Smooth muscle cell (in vitro differentiated cells): ENCODE measurements around the gene FBXL5. TPM values are rescaled to one million over a fixed set of nuclear protein-coding genes. Genes with fewer than 3 reads are reported as not detected.
"Not testable (repeated sequence)": the region's sequence is repeated elsewhere in the genome, so short reads cannot be mapped to it uniquely, and the experiment has no call there.

Source experiments
- DNase-seq: peaks from one replicate; lab custom pipeline; 2025; ENCODE audit not compliant: unreplicated experiment; lab: John Stamatoyannopoulos, UW
- H2AFZ ChIP-seq: fragments of 200-600 bp; sonication (generic); 2 replicates; pipeline ENCODE4 v1.6.0; 2016; ENCODE audit warnings: antibody characterized with exemption, low read depth, mild to moderate bottlenecking
- H3F3A ChIP-seq: fragments of 200-600 bp; sonication (generic); 2 replicates; pipeline ENCODE4 v1.6.0; 2017; ENCODE audit warnings: antibody characterized with exemption, low read depth
- H3K27ac ChIP-seq: fragments of 200-600 bp; sonication (generic); 2 replicates; pipeline ENCODE4 v1.5.1; 2016; ENCODE audit warnings: low read depth, mild to moderate bottlenecking
- H3K27me3 ChIP-seq: fragments of 200-600 bp; sonication (generic); 2 replicates; pipeline ENCODE4 v1.6.1; 2016; ENCODE audit warnings: low read depth, mild to moderate bottlenecking
- H3K36me3 ChIP-seq: fragments of 200-600 bp; sonication (generic); 2 replicates; pipeline ENCODE4 v1.5.1; 2016; ENCODE audit warnings: low read depth
- H3K4me1 ChIP-seq: fragments of 200-600 bp; sonication (generic); 2 replicates; pipeline ENCODE4 v1.5.1; 2016; ENCODE audit warnings: low read depth
- H3K4me2 ChIP-seq: fragments of 200-600 bp; sonication (generic); 2 replicates; pipeline ENCODE4 v1.6.0; 2016; ENCODE audit warnings: mild to moderate bottlenecking
- H3K4me3 ChIP-seq: fragments of 200-600 bp; sonication (generic); 2 replicates; pipeline ENCODE4 v1.5.1; 2016; ENCODE audit warnings: mild to moderate bottlenecking
- H3K79me2 ChIP-seq: fragments of 200-600 bp; sonication (generic); 2 replicates; pipeline ENCODE4 v1.6.0; 2016; ENCODE audit warnings: low read depth, mild to moderate bottlenecking
- H3K9ac ChIP-seq: fragments of 200-600 bp; sonication (generic); 2 replicates; pipeline ENCODE4 v1.6.0; 2016; ENCODE audit warnings: low read depth
- H3K9me3 ChIP-seq: fragments of 200-600 bp; sonication (generic); replicated peaks from 2 replicates; pipeline ENCODE4 v1.5.1; 2016; ENCODE audit warnings: low read depth
- H4K20me1 ChIP-seq: fragments of 200-600 bp; sonication (generic); 2 replicates; pipeline ENCODE4 v1.6.0; 2016; ENCODE audit warnings: low read depth
- WGBS: methylation state at CpG from one replicate; pipeline ENCODE4 v1.1.7; 2016; ENCODE audit warnings: low lambda C conversion rate; 5-methylcytosine and 5-hydroxymethylcytosine counted together
- polyA plus RNA-seq: library from polyadenylated mRNA; unstranded; fragments of >200 nt; fragmentation: Nextera tagmentation; extraction: Ambion mirVana; gene quantifications from 2 replicates; pipeline ENCODE4 v1.2.1, GENCODE V29; 2016
- total RNA-seq: library from RNA; depleted of rRNA; stranded (reverse); fragments of >200 nt; gene quantifications from 2 replicates; pipeline ENCODE4 v1.2.3, GENCODE V29; 2014
- TF ChIP-seq, protein P1 (sequence below): fragments of 200-600 bp; sonication (generic); IDR thresholded peaks from 2 replicates; pipeline ENCODE4 v1.5.1; 2017; ENCODE audit warnings: borderline replicate concordance, mild to moderate bottlenecking, antibody characterized with exemption; ENCODE audit not compliant: insufficient read depth, poor library complexity, severe bottlenecking

Gene FBXL5
- total and polyA plus RNA-seq, 2 experiments from 2014 or later: 47.0 to 94.6 TPM

DNA sequence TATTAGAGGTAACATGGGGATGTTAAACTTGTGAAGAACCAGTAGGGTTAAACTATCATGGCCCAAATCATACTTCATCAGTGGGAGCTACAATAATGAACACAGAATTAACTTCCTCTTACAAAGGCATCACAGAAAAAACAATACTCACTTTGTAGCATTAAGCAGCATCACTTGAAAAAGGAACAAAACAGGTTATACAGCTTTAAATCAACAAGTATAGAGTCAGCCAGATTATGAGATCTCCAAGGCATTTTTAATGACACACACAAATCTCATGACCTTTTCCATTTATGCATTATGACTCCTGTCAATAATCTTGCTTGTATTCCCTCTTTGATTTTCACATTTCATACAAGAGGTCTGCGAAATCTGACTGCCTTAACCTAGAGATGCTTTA, 18.3 kb downstream of the FBXL5 start:
- H3K36me3 ChIP-seq: peaks cover 14% of the 10 kb centered on the region
- H3K79me2 ChIP-seq: peaks cover 41% of the 10 kb centered on the region
- TF ChIP-seq, protein P1, sequence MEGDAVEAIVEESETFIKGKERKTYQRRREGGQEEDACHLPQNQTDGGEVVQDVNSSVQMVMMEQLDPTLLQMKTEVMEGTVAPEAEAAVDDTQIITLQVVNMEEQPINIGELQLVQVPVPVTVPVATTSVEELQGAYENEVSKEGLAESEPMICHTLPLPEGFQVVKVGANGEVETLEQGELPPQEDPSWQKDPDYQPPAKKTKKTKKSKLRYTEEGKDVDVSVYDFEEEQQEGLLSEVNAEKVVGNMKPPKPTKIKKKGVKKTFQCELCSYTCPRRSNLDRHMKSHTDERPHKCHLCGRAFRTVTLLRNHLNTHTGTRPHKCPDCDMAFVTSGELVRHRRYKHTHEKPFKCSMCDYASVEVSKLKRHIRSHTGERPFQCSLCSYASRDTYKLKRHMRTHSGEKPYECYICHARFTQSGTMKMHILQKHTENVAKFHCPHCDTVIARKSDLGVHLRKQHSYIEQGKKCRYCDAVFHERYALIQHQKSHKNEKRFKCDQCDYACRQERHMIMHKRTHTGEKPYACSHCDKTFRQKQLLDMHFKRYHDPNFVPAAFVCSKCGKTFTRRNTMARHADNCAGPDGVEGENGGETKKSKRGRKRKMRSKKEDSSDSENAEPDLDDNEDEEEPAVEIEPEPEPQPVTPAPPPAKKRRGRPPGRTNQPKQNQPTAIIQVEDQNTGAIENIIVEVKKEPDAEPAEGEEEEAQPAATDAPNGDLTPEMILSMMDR: no peak
- no peaks in the 10 kb centered on the region for H3F3A ChIP-seq
- 98% methylated on average over 1 of the region's 1 CpG for WGBS
- H3K27ac ChIP-seq: peak overlapping the region; percentile 76
- no peak overlapping the region for H3K4me2 ChIP-seq
- no peak overlapping the region for H2AFZ ChIP-seq
- peaks cover 40% of the 10 kb centered on the region for H4K20me1 ChIP-seq
- H3K9me3 ChIP-seq: no peaks in the 10 kb centered on the region
- H3K4me3 ChIP-seq: no peak overlapping the region
- no peaks in the 10 kb centered on the region for H3K27me3 ChIP-seq
- H3K4me1 ChIP-seq: no peaks in the 10 kb centered on the region
- no peak for DNase-seq
- H3K9ac ChIP-seq: no peak overlapping the region

DNA sequence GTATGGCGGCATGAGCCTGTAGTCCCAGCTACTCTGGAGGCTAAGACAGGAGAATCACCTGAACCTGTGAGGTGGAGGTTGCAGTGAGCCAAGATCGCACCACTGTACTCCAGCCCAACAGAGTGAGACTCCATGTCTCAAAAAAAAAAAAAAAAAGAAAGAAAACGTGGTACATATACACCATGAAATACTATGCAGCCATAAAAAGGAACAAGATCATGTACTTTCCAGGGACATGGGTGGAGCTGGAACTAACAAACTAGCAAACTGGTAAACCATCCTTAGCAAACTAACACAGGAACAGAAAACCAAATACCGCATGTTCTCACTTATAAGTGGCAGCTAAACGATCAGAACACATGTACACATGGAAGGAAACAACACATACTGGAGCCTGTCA, 37.8 kb downstream of the FBXL5 start:
- H3K27me3 ChIP-seq, H3K9ac ChIP-seq, H3K27ac ChIP-seq, H3K4me1 ChIP-seq, H3K4me3 ChIP-seq, DNase-seq, H3K4me2 ChIP-seq, H2AFZ ChIP-seq, H3F3A ChIP-seq: not testable (repeated sequence)
- Histone ChIP-seq H3K36me3 (peaks cover 17% of the 10 kb centered on the region), H4K20me1 (peaks cover 54% of the 10 kb centered on the region), H3K79me2 (peaks cover 77% of the 10 kb centered on the region), H3K9me3 (peaks cover 10% of the 10 kb centered on the region)
- WGBS: 98% methylated on average over 5 of the region's 5 CpGs

DNA sequence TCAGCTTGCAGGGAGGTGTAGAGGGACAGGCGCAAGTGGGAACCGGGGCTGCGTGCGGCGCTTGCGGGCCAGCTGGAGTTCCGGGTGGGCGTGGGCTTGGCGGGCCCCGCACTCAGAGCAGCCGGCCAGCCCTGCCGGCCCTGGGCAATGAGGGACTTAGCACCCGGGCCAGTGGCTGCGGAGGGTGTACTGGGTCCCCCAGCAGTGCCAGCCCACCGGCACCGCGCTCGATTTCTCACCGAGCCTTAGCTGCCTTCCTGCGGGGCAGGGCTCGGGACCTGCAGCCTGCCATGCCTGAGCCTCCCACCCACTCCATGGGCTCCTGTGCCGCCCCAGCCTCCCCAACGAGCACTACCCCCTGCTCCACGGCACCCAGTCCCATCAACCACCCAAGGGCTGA, 40.3 kb downstream of the FBXL5 start:
- peaks cover 58% of the 10 kb centered on the region for H3K79me2 ChIP-seq
- not testable (repeated sequence) for H2AFZ ChIP-seq, H3K27me3 ChIP-seq, H3K4me2 ChIP-seq, DNase-seq, H3K27ac ChIP-seq, H3K4me3 ChIP-seq, H3K9me3 ChIP-seq, H3K4me1 ChIP-seq, H3F3A ChIP-seq, H3K9ac ChIP-seq
- H3K36me3 ChIP-seq: peaks cover 14% of the 10 kb centered on the region
- WGBS: 97% methylated on average over 18 of the region's 24 CpGs
- H4K20me1 ChIP-seq: peaks cover 73% of the 10 kb centered on the region

DNA sequence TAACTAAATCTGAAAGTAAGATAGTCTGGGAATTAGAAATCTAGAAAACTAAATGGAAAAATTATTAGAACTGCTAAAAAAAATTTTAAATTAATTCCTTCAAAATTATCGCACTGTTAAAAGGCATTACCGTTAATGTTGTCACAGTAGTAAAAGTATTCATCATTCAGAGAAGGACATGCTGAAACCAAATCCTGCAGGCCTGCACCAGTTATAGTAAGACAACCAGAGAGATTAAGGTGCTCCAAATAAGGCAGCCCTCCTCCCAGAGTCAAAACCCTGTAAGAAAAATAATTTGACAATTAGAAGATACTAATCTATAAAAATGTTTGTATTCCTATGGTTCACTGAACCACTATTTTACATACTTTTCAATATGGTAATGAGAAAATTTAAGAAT, 43.0 kb downstream of the FBXL5 start:
- peaks cover 35% of the 10 kb centered on the region for H3K79me2 ChIP-seq
- H3K4me1 ChIP-seq: no peaks in the 10 kb centered on the region
- H3F3A ChIP-seq: no peaks in the 10 kb centered on the region
- H3K4me2 ChIP-seq: no peak overlapping the region
- H3K27ac ChIP-seq: no peak overlapping the region
- no peaks in the 10 kb centered on the region for H3K27me3 ChIP-seq
- no peak overlapping the region for H2AFZ ChIP-seq
- H3K9me3 ChIP-seq: no peaks in the 10 kb centered on the region
- TF ChIP-seq, protein P1: no peak
- no peak overlapping the region for H3K4me3 ChIP-seq
- no peak overlapping the region for H3K9ac ChIP-seq
- WGBS: 81% methylated on average over 2 of the region's 2 CpGs
- DNase-seq: no peak
- peaks cover 62% of the 10 kb centered on the region for H4K20me1 ChIP-seq
- peaks cover 3% of the 10 kb centered on the region for H3K36me3 ChIP-seq

DNA sequence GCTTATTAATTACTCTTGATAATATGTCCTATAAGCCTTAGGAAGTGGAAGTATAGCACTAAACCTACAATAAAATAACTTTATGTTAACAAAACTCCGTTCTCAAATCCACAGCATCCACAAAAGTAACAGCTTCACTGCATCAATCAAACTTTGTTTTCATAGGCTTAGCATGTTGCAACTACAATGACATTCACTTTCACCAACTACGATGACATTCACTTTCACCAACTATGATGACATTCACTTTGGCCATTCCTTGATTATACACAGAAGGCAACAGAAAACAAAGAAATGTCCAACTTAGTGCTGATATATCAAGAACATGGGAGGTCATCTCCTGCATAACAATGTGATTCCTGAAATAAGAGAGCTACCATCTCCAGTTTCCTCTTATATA, 44.3 kb downstream of the FBXL5 start:
- TF ChIP-seq, protein P1: no peak
- no peaks in the 10 kb centered on the region for H3K4me1 ChIP-seq
- no peaks in the 10 kb centered on the region for H3K9me3 ChIP-seq
- no peak overlapping the region for H2AFZ ChIP-seq
- H3K27me3 ChIP-seq: no peaks in the 10 kb centered on the region
- H3F3A ChIP-seq: no peaks in the 10 kb centered on the region
- peaks cover 28% of the 10 kb centered on the region for H3K79me2 ChIP-seq
- H3K27ac ChIP-seq: no peak overlapping the region
- H3K9ac ChIP-seq: no peak overlapping the region
- 92% methylated on average over 2 of the region's 2 CpGs for WGBS
- DNase-seq: no peak
- peaks cover 55% of the 10 kb centered on the region for H4K20me1 ChIP-seq
- no peak overlapping the region for H3K4me3 ChIP-seq
- H3K36me3 ChIP-seq: peaks cover 3% of the 10 kb centered on the region
- H3K4me2 ChIP-seq: no peak overlapping the region
